ENCODE results near the gene MOB3A.

DNA sequence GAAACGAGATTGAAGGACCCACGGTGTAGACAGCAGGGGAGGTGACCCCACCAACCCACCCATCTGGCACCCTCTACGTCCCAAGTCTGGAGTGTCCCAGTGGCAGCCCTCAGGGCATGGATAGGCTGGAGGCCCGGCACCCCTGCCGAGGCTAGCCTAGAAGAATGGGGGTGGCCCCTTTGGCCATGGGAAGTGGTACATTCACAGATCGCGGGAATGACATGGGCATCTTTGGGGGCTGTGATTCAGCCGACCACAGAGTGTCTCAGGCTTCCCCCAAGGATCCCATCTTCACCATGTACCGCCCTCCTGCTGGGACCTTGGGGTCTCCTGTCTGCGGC lies 33.8 kb downstream of the MOB3A start:
- no peak for TF ChIP-seq POLR2A (IDR thresholded peaks at IDR 0.05)
- TF ChIP-seq, protein P1, sequence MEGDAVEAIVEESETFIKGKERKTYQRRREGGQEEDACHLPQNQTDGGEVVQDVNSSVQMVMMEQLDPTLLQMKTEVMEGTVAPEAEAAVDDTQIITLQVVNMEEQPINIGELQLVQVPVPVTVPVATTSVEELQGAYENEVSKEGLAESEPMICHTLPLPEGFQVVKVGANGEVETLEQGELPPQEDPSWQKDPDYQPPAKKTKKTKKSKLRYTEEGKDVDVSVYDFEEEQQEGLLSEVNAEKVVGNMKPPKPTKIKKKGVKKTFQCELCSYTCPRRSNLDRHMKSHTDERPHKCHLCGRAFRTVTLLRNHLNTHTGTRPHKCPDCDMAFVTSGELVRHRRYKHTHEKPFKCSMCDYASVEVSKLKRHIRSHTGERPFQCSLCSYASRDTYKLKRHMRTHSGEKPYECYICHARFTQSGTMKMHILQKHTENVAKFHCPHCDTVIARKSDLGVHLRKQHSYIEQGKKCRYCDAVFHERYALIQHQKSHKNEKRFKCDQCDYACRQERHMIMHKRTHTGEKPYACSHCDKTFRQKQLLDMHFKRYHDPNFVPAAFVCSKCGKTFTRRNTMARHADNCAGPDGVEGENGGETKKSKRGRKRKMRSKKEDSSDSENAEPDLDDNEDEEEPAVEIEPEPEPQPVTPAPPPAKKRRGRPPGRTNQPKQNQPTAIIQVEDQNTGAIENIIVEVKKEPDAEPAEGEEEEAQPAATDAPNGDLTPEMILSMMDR (IDR thresholded peaks at IDR 0.05): no peak

Data from transverse colon (tissue), 3 donors.